GM12878 (cell line): ENCODE data around the gene MVP. TPM values are rescaled to one million over a fixed set of nuclear protein-coding genes. Genes with fewer than 3 reads are reported as not detected.

Source experiments
- ATAC-seq: fragments of 200-7000 bp; cut with Tn5 transposase; 3 replicates; pipeline ENCODE4 v1.9.1; 2020; ENCODE audit warnings: mild to moderate bottlenecking, moderate library complexity
- BruUV-seq: library from RNA; stranded (reverse); fragments of 400-500 nt; replicated peaks from 2 replicates; lab custom pipeline; 2021; lab: Mats Ljungman, UMichigan
- CTCF ChIA-PET: fragments of 300-600 bp; sonication (Branson Sonifier 250); formaldehyde crosslinking; extraction: SDS; loops from one replicate; lab custom pipeline; 2021; ENCODE audit warnings: inconsistent platforms; lab: Yijun Ruan, JAX
- POLR2A ChIA-PET: fragments of 350-600 bp; formaldehyde crosslinking; extraction: SDS; loops from one replicate; lab custom pipeline; 2021; ENCODE audit warnings: inconsistent platforms; lab: Charles Lee
- RAD21 ChIA-PET: fragments of 300-600 bp; sonication (Branson Sonifier 250); formaldehyde crosslinking; loops from one replicate; lab custom pipeline; 2023; ENCODE audit warnings: antibody characterized with exemption; ENCODE audit not compliant: unreplicated experiment; lab: Charles Lee
- SMC1A ChIA-PET: fragments of 300-600 bp; sonication (Branson Sonifier 250); formaldehyde crosslinking; loops from one replicate; lab custom pipeline; 2023; ENCODE audit not compliant: unreplicated experiment, uncharacterized antibody; lab: Charles Lee
- DNase-seq: peaks from one replicate; pipeline ENCODE4 v3.0.0-alpha.2; 2011; ENCODE audit warnings: low read depth, low spot score
- FAIRE-seq: peaks from 3 replicates; lab custom pipeline; 2011; peaks lifted over from hg19 to GRCh38; lab: Jason Lieb, UNC
- H2AFZ ChIP-seq: 2 replicates; pipeline ENCODE4 v1.6.0; 2011; ENCODE audit warnings: low read depth, low read length, control low read depth; ENCODE audit not compliant: control insufficient read depth
- H3K27ac ChIP-seq: 2 replicates; pipeline ENCODE4 v1.5.1; 2011; ENCODE audit warnings: control low read depth; ENCODE audit not compliant: control insufficient read depth, insufficient read depth
- H3K27me3 ChIP-seq, 2 experiments: replicated peaks in 1 of 2; 2 replicates each; pipeline versions ENCODE4 v1.6.0 to v1.6.1; 2011; ENCODE audit warnings: low read length in 1 of 2; ENCODE audit not compliant: control insufficient read depth in 2 of 2, insufficient read depth in 2 of 2
- H3K36me3 ChIP-seq, 2 experiments: 2 replicates each; pipeline ENCODE4 v1.5.1; 2011; ENCODE audit warnings: low read length in 1 of 2; ENCODE audit not compliant: control insufficient read depth in 2 of 2, insufficient read depth in 2 of 2
- H3K4me1 ChIP-seq: 2 replicates; pipeline ENCODE4 v1.6.1; 2011; ENCODE audit warnings: mild to moderate bottlenecking, low read length, moderate library complexity, mixed read lengths; ENCODE audit not compliant: control insufficient read depth, insufficient read depth
- H3K4me2 ChIP-seq: 2 replicates; pipeline ENCODE4 v1.6.0; 2011; ENCODE audit warnings: control low read depth; ENCODE audit not compliant: control insufficient read depth, insufficient read depth
- H3K4me3 ChIP-seq: fragments of 200-600 bp; sonication (generic); 2 replicates; pipeline ENCODE4 v1.5.1; 2016
- H3K79me2 ChIP-seq: 2 replicates; pipeline ENCODE4 v1.6.0; 2011; ENCODE audit warnings: low read length; ENCODE audit not compliant: control insufficient read depth, insufficient read depth
- H3K9ac ChIP-seq: 2 replicates; pipeline ENCODE4 v1.8.0; 2011; ENCODE audit warnings: low read length, control low read depth, mixed read lengths; ENCODE audit not compliant: control insufficient read depth, insufficient read depth
- H3K9me3 ChIP-seq: replicated peaks from 3 replicates; pipeline ENCODE4 v1.5.1; 2011; ENCODE audit warnings: mild to moderate bottlenecking, low read length; ENCODE audit not compliant: control insufficient read depth, insufficient read depth
- H4K20me1 ChIP-seq: 2 replicates; pipeline ENCODE4 v1.6.0; 2011; ENCODE audit not compliant: control insufficient read depth, insufficient read depth
- DPF2 ChIP-seq: fragments of 450-650 bp; IDR thresholded peaks from 2 replicates; pipeline ENCODE4 v1.6.1; 2017; ENCODE audit warnings: mild to moderate bottlenecking
- IKZF1 ChIP-seq: fragments of 450-650 bp; conservative IDR thresholded peaks from 2 replicates; pipeline ENCODE4 v1.6.1; 2017; ENCODE audit warnings: antibody characterized with exemption, mild to moderate bottlenecking
- NFYB ChIP-seq: IDR thresholded peaks from 2 replicates; pipeline ENCODE4 v1.6.1; 2011; ENCODE audit warnings: low read depth, mild to moderate bottlenecking, low read length, improper control_type of control experiment, moderate library complexity; ENCODE audit not compliant: insufficient read depth
- POU2F2 ChIP-seq: IDR thresholded peaks from 3 replicates; pipeline ENCODE4 v1.6.1; 2011; ENCODE audit warnings: low read depth, mild to moderate bottlenecking, low read length, borderline replicate concordance
- SRF ChIP-seq, 2 experiments: IDR thresholded peaks; 2 replicates each; pipeline ENCODE4 v1.6.1; 2011; ENCODE audit warnings: low read depth in 2 of 2, low read length in 2 of 2, mild to moderate bottlenecking in 1 of 2, moderate library complexity in 1 of 2
- WGBS: methylation state at CpG from one replicate; pipeline ENCODE4 v1.1.6; 2016; ENCODE audit warnings: low lambda C conversion rate; ENCODE audit not compliant: insufficient replicate concordance, insufficient coverage; ENCODE audit errors: missing lambda C conversion rate; 5-methylcytosine and 5-hydroxymethylcytosine counted together
- in situ Hi-C: fragments of 300-500 bp; cut with MboI; formaldehyde crosslinking; loops from 9 replicates; pipeline ENCODE4 v1.14.3; 2018; ENCODE audit warnings: mixed read lengths
- intact Hi-C: fragments of 100-400 bp; cut with micrococcal nuclease; formaldehyde crosslinking; loops from one replicate; pipeline ENCODE4 v1.14.2; 2022; ENCODE audit not compliant: unreplicated experiment
- polyA plus RNA-seq, 11 experiments: library from polyadenylated mRNA; depleted of rRNA in 4 of 11; unstranded in 6 of 11; stranded (reverse) in 5 of 11; fragments of >200 nt; fragmentation: Nextera tagmentation in 4 of 11; fragmentation: Illumina TruSeq in 1 of 11; extraction: Ambion mirVana in 4 of 11; extraction: Trizol in 1 of 11; gene quantifications; 1 replicate in 1 of 11; 2 replicates in 10 of 11; pipeline versions ENCODE4 v1.2.1 to v1.2.3, GENCODE V29; 2011 to 2016; ENCODE audit warnings: inconsistent platforms in 2 of 11, missing spikeins in 2 of 11, low read depth in 1 of 11
- total RNA-seq, 4 experiments: library from RNA; depleted of rRNA in 3 of 4; stranded (reverse); fragments of >200 nt in 3 of 4; fragmentation: Illumina TruSeq in 1 of 4; extraction: Trizol in 1 of 4; gene quantifications; 2 replicates each; pipeline versions ENCODE4 v1.2.1 to v1.2.3, GENCODE V29; 2013 to 2021
- TF ChIP-seq, protein P1 (sequence below): fragments of 450-650 bp; IDR thresholded peaks from 2 replicates; pipeline ENCODE4 v1.6.1; 2016; ENCODE audit warnings: mild to moderate bottlenecking
- TF ChIP-seq, protein P2 (sequence below): fragments of 450-650 bp; IDR thresholded peaks from 2 replicates; pipeline ENCODE4 v1.6.1; 2017; ENCODE audit warnings: low read depth, mild to moderate bottlenecking, moderate library complexity
- TF ChIP-seq, protein P3 (sequence below): IDR thresholded peaks from 2 replicates; pipeline ENCODE4 v1.6.1; 2011; ENCODE audit warnings: mild to moderate bottlenecking, low read depth, low read length, moderate library complexity; ENCODE audit not compliant: insufficient replicate concordance
- TF ChIP-seq, protein P4 (sequence below): fragments of 450-650 bp; IDR thresholded peaks from 2 replicates; pipeline ENCODE4 v1.6.1; 2016; ENCODE audit warnings: mild to moderate bottlenecking, moderate library complexity, borderline replicate concordance

The MVP gene
- total and polyA plus RNA-seq, 10 of the 15 experiments (the other 5 are each of a cell fraction or from before 2014, with no cell fraction given) = 0.98 to 74.2 (median 54.7) TPM

DNA sequence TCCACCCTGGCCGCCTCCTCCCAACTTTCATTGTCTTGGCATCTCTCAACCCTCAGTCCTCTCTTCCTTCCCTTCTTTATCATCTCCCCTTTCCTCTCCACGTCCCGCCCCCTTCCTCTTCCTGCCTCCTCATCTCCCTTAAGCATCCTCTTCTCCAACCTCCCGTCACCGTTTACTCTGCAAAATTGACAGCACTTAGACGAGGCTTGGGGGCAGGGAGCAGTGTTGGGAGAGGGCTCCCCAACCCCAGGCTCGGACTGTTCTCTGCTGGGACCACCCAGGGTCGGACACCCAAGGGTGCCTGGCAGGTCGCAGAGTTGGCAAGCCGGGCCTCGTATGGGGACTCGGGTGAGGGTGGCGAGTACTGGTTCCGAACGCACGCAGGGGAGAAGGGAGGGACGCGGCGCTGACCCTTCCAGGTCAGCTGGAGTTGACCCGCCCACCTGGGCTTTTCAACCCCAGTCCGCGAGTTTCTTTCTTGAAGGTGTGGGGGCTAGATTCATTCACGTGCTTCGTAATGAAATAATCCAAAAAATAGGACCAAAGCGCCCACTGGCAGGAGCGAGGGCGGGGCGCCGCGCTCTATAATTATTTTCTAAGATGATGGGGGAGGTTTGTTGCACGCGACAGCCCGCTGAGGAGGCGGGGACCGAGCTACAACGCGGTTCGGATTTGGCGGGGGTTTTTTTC lies 5.1 kb upstream of the MVP start:
- Histone ChIP-seq H4K20me1 (no peaks in the 10 kb centered on the region), H3K36me3 (peaks cover 0 to 2% of the 10 kb centered on the region in 2 experiments; a peak in 2 of 4 replicates), H3K4me2 (peak overlapping the region; percentile 98), H3K79me2 (peaks cover 20% of the 10 kb centered on the region), H3K9me3 (no peaks in the 10 kb centered on the region), H3K27me3 (no peaks in the 10 kb centered on the region), H3K4me3 (peak overlapping the region; percentile 99; the same call in 1 of the 2 replicates), H3K4me1 (peaks cover 26% of the 10 kb centered on the region), H3K27ac (no peak overlapping the region), H3K9ac (peak overlapping the region; percentile 90), H2AFZ (peak overlapping the region; percentile 52)
- ChIA-PET CTCF (interaction anchor here (0.6 to 8.3 kb wide), 12 partner anchors 8 to 158 kb away, joined by 3 to 99 read pairs (median 6); partner anchors contain the start of genes C16orf54 and KIF22), RAD21 (interaction anchor here (0.6 to 7.9 kb wide), 12 partner anchors 8 to 172 kb away, joined by 3 to 51 read pairs (median 4); partner anchors contain the start of gene MAZ), POLR2A (interaction anchor here (0.6 to 2.7 kb wide), 12 partner anchors 8 to 1326 kb away, joined by 3 to 20 read pairs (median 6); partner anchors contain the start of genes KCTD13, MAZ and TAOK2), SMC1A (interaction anchor here (0.7 to 7.8 kb wide), 8 partner anchors 11 to 181 kb away, joined by 3 to 48 read pairs (median 4); partner anchors contain the start of genes INO80E and KIF22)
- FAIRE-seq (no peak), DNase-seq (no peak), ATAC-seq (no peak)
- 6% methylated on average over 28 of the region's 39 CpGs for WGBS
- in situ Hi-C loops = loop anchor here (5.0 kb wide), 1 partner anchor 213 kb away; no protein-coding TSS in a partner anchor
- no TSS peak for BruUV-seq
- intact Hi-C loops = loop anchor here (5.0 kb wide), 1 partner anchor 207 kb away; the partner anchor contains the start of gene C16orf92
- TF ChIP-seq, protein P1, sequence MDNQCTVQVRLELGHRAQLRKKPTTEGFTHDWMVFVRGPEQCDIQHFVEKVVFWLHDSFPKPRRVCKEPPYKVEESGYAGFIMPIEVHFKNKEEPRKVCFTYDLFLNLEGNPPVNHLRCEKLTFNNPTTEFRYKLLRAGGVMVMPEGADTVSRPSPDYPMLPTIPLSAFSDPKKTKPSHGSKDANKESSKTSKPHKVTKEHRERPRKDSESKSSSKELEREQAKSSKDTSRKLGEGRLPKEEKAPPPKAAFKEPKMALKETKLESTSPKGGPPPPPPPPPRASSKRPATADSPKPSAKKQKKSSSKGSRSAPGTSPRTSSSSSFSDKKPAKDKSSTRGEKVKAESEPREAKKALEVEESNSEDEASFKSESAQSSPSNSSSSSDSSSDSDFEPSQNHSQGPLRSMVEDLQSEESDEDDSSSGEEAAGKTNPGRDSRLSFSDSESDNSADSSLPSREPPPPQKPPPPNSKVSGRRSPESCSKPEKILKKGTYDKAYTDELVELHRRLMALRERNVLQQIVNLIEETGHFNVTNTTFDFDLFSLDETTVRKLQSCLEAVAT = no peak
- TF ChIP-seq NFYB (no peak), DPF2 (no peak), IKZF1 (no peak), POU2F2 (no peak), SRF (IDR thresholded peaks at IDR 0.05; ENCODE audit: low read depth in 2 of 2, low read length in 2 of 2) (no peak)
- TF ChIP-seq, protein P2, sequence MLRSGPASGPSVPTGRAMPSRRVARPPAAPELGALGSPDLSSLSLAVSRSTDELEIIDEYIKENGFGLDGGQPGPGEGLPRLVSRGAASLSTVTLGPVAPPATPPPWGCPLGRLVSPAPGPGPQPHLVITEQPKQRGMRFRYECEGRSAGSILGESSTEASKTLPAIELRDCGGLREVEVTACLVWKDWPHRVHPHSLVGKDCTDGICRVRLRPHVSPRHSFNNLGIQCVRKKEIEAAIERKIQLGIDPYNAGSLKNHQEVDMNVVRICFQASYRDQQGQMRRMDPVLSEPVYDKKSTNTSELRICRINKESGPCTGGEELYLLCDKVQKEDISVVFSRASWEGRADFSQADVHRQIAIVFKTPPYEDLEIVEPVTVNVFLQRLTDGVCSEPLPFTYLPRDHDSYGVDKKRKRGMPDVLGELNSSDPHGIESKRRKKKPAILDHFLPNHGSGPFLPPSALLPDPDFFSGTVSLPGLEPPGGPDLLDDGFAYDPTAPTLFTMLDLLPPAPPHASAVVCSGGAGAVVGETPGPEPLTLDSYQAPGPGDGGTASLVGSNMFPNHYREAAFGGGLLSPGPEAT = no peak
- TF ChIP-seq, protein P3, sequence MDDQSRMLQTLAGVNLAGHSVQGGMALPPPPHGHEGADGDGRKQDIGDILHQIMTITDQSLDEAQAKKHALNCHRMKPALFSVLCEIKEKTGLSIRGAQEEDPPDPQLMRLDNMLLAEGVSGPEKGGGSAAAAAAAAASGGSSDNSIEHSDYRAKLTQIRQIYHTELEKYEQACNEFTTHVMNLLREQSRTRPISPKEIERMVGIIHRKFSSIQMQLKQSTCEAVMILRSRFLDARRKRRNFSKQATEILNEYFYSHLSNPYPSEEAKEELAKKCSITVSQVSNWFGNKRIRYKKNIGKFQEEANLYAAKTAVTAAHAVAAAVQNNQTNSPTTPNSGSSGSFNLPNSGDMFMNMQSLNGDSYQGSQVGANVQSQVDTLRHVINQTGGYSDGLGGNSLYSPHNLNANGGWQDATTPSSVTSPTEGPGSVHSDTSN = no peak
- TF ChIP-seq, protein P4, sequence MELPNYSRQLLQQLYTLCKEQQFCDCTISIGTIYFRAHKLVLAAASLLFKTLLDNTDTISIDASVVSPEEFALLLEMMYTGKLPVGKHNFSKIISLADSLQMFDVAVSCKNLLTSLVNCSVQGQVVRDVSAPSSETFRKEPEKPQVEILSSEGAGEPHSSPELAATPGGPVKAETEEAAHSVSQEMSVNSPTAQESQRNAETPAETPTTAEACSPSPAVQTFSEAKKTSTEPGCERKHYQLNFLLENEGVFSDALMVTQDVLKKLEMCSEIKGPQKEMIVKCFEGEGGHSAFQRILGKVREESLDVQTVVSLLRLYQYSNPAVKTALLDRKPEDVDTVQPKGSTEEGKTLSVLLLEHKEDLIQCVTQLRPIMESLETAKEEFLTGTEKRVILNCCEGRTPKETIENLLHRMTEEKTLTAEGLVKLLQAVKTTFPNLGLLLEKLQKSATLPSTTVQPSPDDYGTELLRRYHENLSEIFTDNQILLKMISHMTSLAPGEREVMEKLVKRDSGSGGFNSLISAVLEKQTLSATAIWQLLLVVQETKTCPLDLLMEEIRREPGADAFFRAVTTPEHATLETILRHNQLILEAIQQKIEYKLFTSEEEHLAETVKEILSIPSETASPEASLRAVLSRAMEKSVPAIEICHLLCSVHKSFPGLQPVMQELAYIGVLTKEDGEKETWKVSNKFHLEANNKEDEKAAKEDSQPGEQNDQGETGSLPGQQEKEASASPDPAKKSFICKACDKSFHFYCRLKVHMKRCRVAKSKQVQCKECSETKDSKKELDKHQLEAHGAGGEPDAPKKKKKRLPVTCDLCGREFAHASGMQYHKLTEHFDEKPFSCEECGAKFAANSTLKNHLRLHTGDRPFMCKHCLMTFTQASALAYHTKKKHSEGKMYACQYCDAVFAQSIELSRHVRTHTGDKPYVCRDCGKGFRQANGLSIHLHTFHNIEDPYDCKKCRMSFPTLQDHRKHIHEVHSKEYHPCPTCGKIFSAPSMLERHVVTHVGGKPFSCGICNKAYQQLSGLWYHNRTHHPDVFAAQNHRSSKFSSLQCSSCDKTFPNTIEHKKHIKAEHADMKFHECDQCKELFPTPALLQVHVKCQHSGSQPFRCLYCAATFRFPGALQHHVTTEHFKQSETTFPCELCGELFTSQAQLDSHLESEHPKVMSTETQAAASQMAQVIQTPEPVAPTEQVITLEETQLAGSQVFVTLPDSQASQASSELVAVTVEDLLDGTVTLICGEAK = no peak
